HPDE6-E6E7 (cell line): Measurements from ENCODE around the gene KRTAP6-1.

Source experiments
- DNase-seq: peaks from one replicate; pipeline ENCODE4 v3.0.0; 2011; ENCODE audit warnings: missing footprints; ENCODE audit errors: extremely low spot score

The KRTAP6-1 gene

GRCh38 chr21:30577766-30578165 lies 36.0 kb downstream of the KRTAP6-1 start:
- no peak for DNase-seq

GRCh38 chr21:30567617-30568016 lies 46.1 kb downstream of the KRTAP6-1 start:
- DNase-seq = no peak

GRCh38 chr21:30563630-30564029 lies 50.1 kb downstream of the KRTAP6-1 start:
- DNase-seq = no peak
